Stimulated activated CD4-positive, alpha-beta T cell treated with anti-CD3 and anti-CD28 coated beads, Interleukin-15, amount 100 ng/mL, for 1 hour (primary cell): ENCODE measurements around the gene TASL.
"Not testable (repeated sequence)": the region's sequence is repeated elsewhere in the genome, so short reads cannot be mapped to it uniquely, and the experiment has no call there.

Source experiments
- DNase-seq, 2 donors: peaks; one replicate each; pipeline ENCODE4 v3.0.0-alpha.2; 2020; ENCODE audit warnings: low read depth in 1 of 2, low spot score in 1 of 2

The TASL gene

GRCh38 chrX:30580641-30581040, 3.1 kb upstream of the TASL start:
- no peak for DNase-seq

GRCh38 chrX:30576881-30577280, 685 bp downstream of the TASL start:
- no peak for DNase-seq

GRCh38 chrX:30573125-30573524, 4.4 kb downstream of the TASL start:
- DNase-seq = no peak

GRCh38 chrX:30572678-30573077, 4.9 kb downstream of the TASL start:
- no peak for DNase-seq

- DNase-seq = no peak
Measured at GRCh38 chrX:30572004-30572403, 5.6 kb downstream of the TASL start.

- DNase-seq = no peak
Measured at GRCh38 chrX:30570505-30570904, 7.1 kb downstream of the TASL start.

GRCh38 chrX:30568136-30568535, 9.4 kb downstream of the TASL start:
- DNase-seq = no peak

- not testable (repeated sequence) for DNase-seq
Measured at GRCh38 chrX:30563070-30563469, 14.5 kb downstream of the TASL start.

GRCh38 chrX:30561191-30561590, 16.4 kb downstream of the TASL start:
- DNase-seq = no peak

- no peak for DNase-seq
Measured at GRCh38 chrX:30538271-30538670, 39.3 kb downstream of the TASL start.

- no peak for DNase-seq
Measured at GRCh38 chrX:30533835-30534234, 43.7 kb downstream of the TASL start.

GRCh38 chrX:30533266-30533665, 44.3 kb downstream of the TASL start:
- no peak for DNase-seq

GRCh38 chrX:30530606-30531005, 47.0 kb downstream of the TASL start:
- no peak for DNase-seq

GRCh38 chrX:30525732-30526131, 51.8 kb downstream of the TASL start:
- DNase-seq = no peak

- no peak for DNase-seq
Measured at GRCh38 chrX:30521440-30522182, 56.0 kb downstream of the TASL start.

- no peak for DNase-seq
Measured at GRCh38 chrX:30513284-30513683, 64.3 kb downstream of the TASL start.
